Neuronal stem cell (in vitro differentiated cells): ENCODE data around the gene ZXDC.
A peak's percentile ranks its signal among the peaks of the same experiment; 100 is the strongest.

Experiments used
- DNase-seq: peaks from one replicate; pipeline ENCODE4 v3.0.0-alpha.2; 2013; ENCODE audit warnings: low spot score
- H2AFZ ChIP-seq: one replicate; pipeline ENCODE4 v1.6.1; 2013; ENCODE audit warnings: mild to moderate bottlenecking, low read length, inconsistent platforms
- H2AK5ac ChIP-seq: 2 replicates; pipeline ENCODE4 v1.6.1; 2013; ENCODE audit warnings: low read depth, mild to moderate bottlenecking, inconsistent platforms, low read length, moderate library complexity, mixed read lengths
- H2BK120ac ChIP-seq: 2 replicates; pipeline ENCODE4 v1.6.1; 2013; ENCODE audit warnings: low read depth, mild to moderate bottlenecking, inconsistent platforms, low read length, moderate library complexity, mixed read lengths
- H2BK12ac ChIP-seq: one replicate; pipeline ENCODE4 v1.6.1; 2013; ENCODE audit warnings: low read length, inconsistent platforms
- H2BK15ac ChIP-seq: 2 replicates; pipeline ENCODE4 v1.6.1; 2013; ENCODE audit warnings: mild to moderate bottlenecking, low read length, inconsistent platforms, mixed read lengths
- H2BK5ac ChIP-seq: one replicate; pipeline ENCODE4 v1.6.1; 2013; ENCODE audit warnings: inconsistent platforms, mild to moderate bottlenecking, low read length, moderate library complexity
- H3K14ac ChIP-seq: one replicate; pipeline ENCODE4 v1.6.1; 2013; ENCODE audit warnings: low read length, inconsistent platforms
- H3K18ac ChIP-seq: 2 replicates; pipeline ENCODE4 v1.6.1; 2013; ENCODE audit warnings: low read length, inconsistent platforms
- H3K23ac ChIP-seq: 2 replicates; pipeline ENCODE4 v1.6.1; 2013; ENCODE audit warnings: low read depth, mild to moderate bottlenecking, mixed read lengths, low read length, inconsistent platforms; ENCODE audit not compliant: poor library complexity
- H3K27ac ChIP-seq: replicated peaks from 3 replicates; pipeline ENCODE4 v1.5.1; 2013; ENCODE audit warnings: low read length, inconsistent platforms
- H3K27me3 ChIP-seq, 3 experiments: 2 replicates each; pipeline ENCODE4 v1.6.1; 2013; ENCODE audit warnings: low read length in 3 of 3, mild to moderate bottlenecking in 2 of 3, inconsistent platforms in 1 of 3, low read depth in 1 of 3, mixed read lengths in 1 of 3, moderate library complexity in 1 of 3; ENCODE audit not compliant: control insufficient read depth in 3 of 3, insufficient read depth in 3 of 3
- H3K36me3 ChIP-seq, 2 donors: replicated peaks in 1 of 2; 2 replicates each; pipeline ENCODE4 v1.6.1; 2013; ENCODE audit warnings: low read length in 2 of 2; ENCODE audit not compliant: control insufficient read depth in 2 of 2, insufficient read depth in 2 of 2
- H3K4ac ChIP-seq: 2 replicates; pipeline ENCODE4 v1.6.1; 2013; ENCODE audit warnings: inconsistent platforms, mild to moderate bottlenecking, low read length, moderate library complexity
- H3K4me1 ChIP-seq, 2 donors: 1 replicate in 1 of 2; 2 replicates in 1 of 2; pipeline ENCODE4 v1.6.1; 2013; ENCODE audit warnings: low read length in 2 of 2, low read depth in 1 of 2; ENCODE audit not compliant: control insufficient read depth in 2 of 2, insufficient read depth in 1 of 2
- H3K4me2 ChIP-seq: one replicate; pipeline ENCODE4 v1.6.1; 2013; ENCODE audit warnings: mild to moderate bottlenecking, low read length, inconsistent platforms; ENCODE audit not compliant: insufficient read depth, poor library complexity, severe bottlenecking
- H3K4me3 ChIP-seq, 2 donors: 2 replicates each; pipeline ENCODE4 v1.5.1; 2013; ENCODE audit warnings: low read length in 2 of 2, mild to moderate bottlenecking in 2 of 2, inconsistent platforms in 1 of 2, moderate library complexity in 1 of 2
- H3K79me1 ChIP-seq: one replicate; pipeline ENCODE4 v1.6.1; 2013; ENCODE audit warnings: low read depth, mild to moderate bottlenecking, inconsistent platforms, low read length, moderate library complexity
- H3K9ac ChIP-seq: one replicate; pipeline ENCODE4 v1.6.1; 2013; ENCODE audit warnings: mild to moderate bottlenecking, low read depth, low read length, inconsistent platforms; ENCODE audit not compliant: poor library complexity
- H3K9me3 ChIP-seq, 2 donors: replicated peaks in 1 of 2; 2 replicates each; pipeline versions ENCODE3 to v1.6.1; 2013; ENCODE audit warnings: low read length in 2 of 2, mild to moderate bottlenecking in 2 of 2, inconsistent platforms in 1 of 2, low read depth in 1 of 2, mixed read lengths in 1 of 2, moderate library complexity in 1 of 2; ENCODE audit not compliant: control insufficient read depth in 2 of 2, insufficient read depth in 1 of 2
- H4K8ac ChIP-seq: one replicate; pipeline ENCODE4 v1.6.1; 2013; ENCODE audit warnings: low read depth, mild to moderate bottlenecking, inconsistent platforms, low read length, moderate library complexity
- H4K91ac ChIP-seq: one replicate; pipeline ENCODE4 v1.6.1; 2013; ENCODE audit warnings: low read length, low read depth, mild to moderate bottlenecking, inconsistent platforms; ENCODE audit not compliant: poor library complexity
- whole genome bisulfite sequencing, 2 donors: extraction: QIAGEN DNeasy Blood & Tissue Kit; methylation state at CpG; one replicate each; pipeline ENCODE4 v1.1.7; 2013; ENCODE audit warnings: missing lambda C conversion rate in 2 of 2, mixed read lengths in 1 of 2; ENCODE audit not compliant: insufficient read length in 2 of 2, insufficient replicate concordance in 1 of 2; ENCODE audit errors: extremely low coverage in 2 of 2; 5-methylcytosine and 5-hydroxymethylcytosine counted together

ZXDC gene

DNA sequence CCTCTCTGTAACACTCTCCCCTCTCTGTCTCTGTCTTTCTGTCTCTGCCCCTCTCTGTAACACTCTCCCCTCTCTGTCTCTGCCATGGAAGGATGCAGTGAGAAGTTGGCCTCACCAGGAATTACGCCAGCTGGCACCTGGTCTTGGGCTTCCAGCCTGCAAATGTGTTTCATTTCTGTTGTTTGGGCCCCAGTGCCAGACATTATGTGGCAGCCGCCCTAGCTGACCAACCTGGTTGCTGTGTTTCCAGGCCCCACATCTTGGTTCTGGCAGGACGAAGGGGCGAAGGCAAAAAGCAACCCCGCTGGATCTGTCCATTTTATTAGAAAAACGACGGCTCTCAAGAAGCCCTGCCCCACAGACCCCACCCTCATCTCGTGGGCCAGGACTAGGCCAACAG lies 5.2 kb upstream of the ZXDC start:
- Histone ChIP-seq H2BK5ac (no peak overlapping the region), H3K4me1 (peaks cover 2 to 22% of the 10 kb centered on the region in 2 donors), H2BK12ac (no peak overlapping the region), H2AK5ac (no peak overlapping the region), H2BK120ac (no peak overlapping the region), H3K9me3 (no peaks in the 10 kb centered on the region), H3K36me3 (no peaks in the 10 kb centered on the region), H3K14ac (no peak overlapping the region), H3K18ac (peak overlapping the region; percentile 70), H2AFZ (peak overlapping the region; percentile 8), H3K4ac (no peak overlapping the region), H3K9ac (no peak overlapping the region), H4K91ac (no peak overlapping the region), H3K4me3 (no peak overlapping the region), H3K27me3 (peaks cover 0 to 16% (median 4%) of the 10 kb centered on the region in 3 experiments), H3K27ac (no peak overlapping the region), H2BK15ac (no peak overlapping the region), H3K4me2 (no peak overlapping the region), H4K8ac (no peak overlapping the region), H3K23ac (no peak overlapping the region), H3K79me1 (no peaks in the 10 kb centered on the region)
- no CpG with 5 or more reads among the region's 8 CpGs for WGBS, 2 donors
- no peak for DNase-seq

- no peaks in the 10 kb centered on the region for H3K9me3 ChIP-seq
- H2BK12ac ChIP-seq: no peak overlapping the region
- no peak overlapping the region for H3K9ac ChIP-seq
- no peaks in the 10 kb centered on the region for H3K79me1 ChIP-seq
- no peak overlapping the region for H3K18ac ChIP-seq
- peak overlapping the region; percentile 4 for H2AK5ac ChIP-seq
- H2AFZ ChIP-seq: no peak overlapping the region
- H3K36me3 ChIP-seq: no peaks in the 10 kb centered on the region
- peaks cover 2 to 16% of the 10 kb centered on the region in 2 donors for H3K4me1 ChIP-seq
- peaks cover 0 to 16% (median 4%) of the 10 kb centered on the region in 3 experiments for H3K27me3 ChIP-seq
- no CpG with 5 or more reads among the region's 5 CpGs for WGBS, 2 donors
- H2BK120ac ChIP-seq: no peak overlapping the region
- H4K8ac ChIP-seq: no peak overlapping the region
- no peak overlapping the region for H3K4ac ChIP-seq
- no peak overlapping the region for H3K27ac ChIP-seq
- no peak overlapping the region for H3K4me3 ChIP-seq
- DNase-seq: no peak
- no peak overlapping the region for H4K91ac ChIP-seq
- H3K14ac ChIP-seq: no peak overlapping the region
- H3K4me2 ChIP-seq: no peak overlapping the region
- H2BK5ac ChIP-seq: no peak overlapping the region
- H3K23ac ChIP-seq: no peak overlapping the region
- H2BK15ac ChIP-seq: no peak overlapping the region
These were observed 4.5 kb upstream of the ZXDC start for GRCh38 chr3:126480206-126480605.

DNA sequence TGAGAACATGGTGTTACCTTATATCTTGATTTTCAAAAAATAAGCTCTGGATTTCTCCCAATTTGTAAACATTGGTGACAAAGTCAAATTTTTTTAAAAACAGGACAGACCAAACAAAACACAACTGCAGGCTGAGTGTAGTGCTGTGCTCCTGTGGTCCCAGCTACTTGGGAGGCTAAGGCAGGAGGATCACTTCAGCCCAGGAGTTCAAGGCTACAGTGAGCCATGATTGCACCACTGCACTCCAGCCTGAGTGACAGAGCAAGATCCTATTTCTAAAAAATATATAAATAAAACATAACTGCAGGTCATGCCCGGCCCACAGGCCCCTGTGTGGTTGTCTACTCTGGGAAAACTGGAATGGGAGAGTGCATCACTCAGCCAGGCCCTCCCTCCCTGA lies 4.0 kb upstream of the ZXDC start:
- WGBS, 2 donors: no CpG with 5 or more reads among the region's 1 CpG
- Histone ChIP-seq H3K27ac (no peak overlapping the region), H3K4me3 (no peak overlapping the region)

GRCh38 chr3:126478581-126479310 lies 3.1 kb upstream of the ZXDC start:
- no peak overlapping the region for H3K14ac ChIP-seq
- H3K4me3 ChIP-seq: no peak overlapping the region
- H2BK12ac ChIP-seq: no peak overlapping the region
- no peak overlapping the region for H3K18ac ChIP-seq
- H4K8ac ChIP-seq: no peak overlapping the region
- H2AFZ ChIP-seq: no peak overlapping the region
- H3K9me3 ChIP-seq: no peaks in the 10 kb centered on the region
- peaks cover 0 to 14% (median 4%) of the 10 kb centered on the region in 3 experiments for H3K27me3 ChIP-seq
- H3K36me3 ChIP-seq: peaks cover under 1% of the 10 kb centered on the region in 2 donors
- no peak overlapping the region for H3K23ac ChIP-seq
- DNase-seq: no peak
- H3K4me1 ChIP-seq: peaks cover 7 to 14% of the 10 kb centered on the region in 2 donors
- H2BK5ac ChIP-seq: no peak overlapping the region
- WGBS, 2 donors: no CpG with 5 or more reads among the region's 14 CpGs
- no peak overlapping the region for H3K27ac ChIP-seq
- H3K79me1 ChIP-seq: peaks cover 9% of the 10 kb centered on the region
- H4K91ac ChIP-seq: no peak overlapping the region
- H2BK120ac ChIP-seq: no peak overlapping the region
- H3K4me2 ChIP-seq: no peak overlapping the region
- H3K4ac ChIP-seq: no peak overlapping the region
- H2BK15ac ChIP-seq: no peak overlapping the region
- no peak overlapping the region for H2AK5ac ChIP-seq
- H3K9ac ChIP-seq: no peak overlapping the region

More for the DNA sequence above, 4.0 kb upstream of the ZXDC start:
- no peak for DNase-seq
- no peak overlapping the region for H2BK5ac ChIP-seq
- H3K36me3 ChIP-seq: no peaks in the 10 kb centered on the region
- no peak overlapping the region for H2AFZ ChIP-seq
- H2BK15ac ChIP-seq: no peak overlapping the region
- no peak overlapping the region for H2BK12ac ChIP-seq
- no peak overlapping the region for H4K8ac ChIP-seq
- H4K91ac ChIP-seq: no peak overlapping the region
- peaks cover 2 to 11% of the 10 kb centered on the region in 2 donors for H3K4me1 ChIP-seq
- no peak overlapping the region for H3K4ac ChIP-seq
- no peak overlapping the region for H3K18ac ChIP-seq
- peaks cover 5% of the 10 kb centered on the region for H3K79me1 ChIP-seq
- no peak overlapping the region for H2AK5ac ChIP-seq
- no peak overlapping the region for H3K14ac ChIP-seq
- no peak overlapping the region for H3K23ac ChIP-seq
- H3K9me3 ChIP-seq: no peaks in the 10 kb centered on the region
- peaks cover 0 to 16% (median 4%) of the 10 kb centered on the region in 3 experiments for H3K27me3 ChIP-seq
- H2BK120ac ChIP-seq: no peak overlapping the region
- no peak overlapping the region for H3K4me2 ChIP-seq
- H3K9ac ChIP-seq: no peak overlapping the region
